K562 (cell line): ENCODE measurements around the gene INTS6. TPM values are rescaled to one million over a fixed set of nuclear protein-coding genes. Genes with fewer than 3 reads are reported as not detected.

Source experiments
- ATAC-seq: fragments of 200-7000 bp; cut with Tn5 transposase; 3 replicates; pipeline ENCODE4 v1.9.1; 2020; ENCODE audit warnings: moderate library complexity
- BruUV-seq: library from RNA; stranded (reverse); fragments of 400-500 nt; replicated peaks from 2 replicates; lab custom pipeline; 2021; lab: Mats Ljungman, UMichigan
- CTCF ChIA-PET: fragments of 300-600 bp; formaldehyde crosslinking; extraction: SDS; loops from one replicate; lab custom pipeline; 2021; ENCODE audit warnings: low intra/inter-chr PET ratio; lab: Yijun Ruan, JAX
- POLR2A ChIA-PET: fragments of 300-600, 350-650 bp; sonication (Branson Sonifier 250); formaldehyde crosslinking; extraction: SDS; loops from one replicate; lab custom pipeline; 2021; ENCODE audit warnings: antibody characterized with exemption, inconsistent platforms; lab: Yijun Ruan, JAX
- DNase-seq, 4 experiments: peaks; one replicate each; pipeline versions ENCODE4 v3.0.0 to v3.0.0-alpha.2; 2011 to 2018; ENCODE audit warnings: low spot score in 3 of 4, mixed read lengths in 3 of 4; ENCODE audit errors: extremely low read depth in 1 of 4
- FAIRE-seq: peaks from 2 replicates; lab custom pipeline; 2011; peaks lifted over from hg19 to GRCh38; lab: Jason Lieb, UNC
- H2AFZ ChIP-seq: 2 replicates; pipeline ENCODE4 v1.6.0; 2011; ENCODE audit warnings: low read depth, low read length, control low read depth, inconsistent platforms
- H3K27ac ChIP-seq: fragments of 200-600 bp; 3 replicates; pipeline ENCODE4 v1.8.0; 2011; ENCODE audit warnings: low read depth, mild to moderate bottlenecking, control low read depth, inconsistent platforms, low read length, moderate library complexity, mixed read lengths; ENCODE audit errors: extremely low read depth
- H3K27me3 ChIP-seq, 2 experiments: fragments of 300-600 bp in 1 of 2; 2 replicates in 1 of 2; 3 replicates in 1 of 2; pipeline versions ENCODE4 v1.6.0 to v1.8.0; 2011; ENCODE audit warnings: inconsistent platforms in 2 of 2, low read length in 2 of 2, mild to moderate bottlenecking in 1 of 2, mixed read lengths in 1 of 2, moderate library complexity in 1 of 2; ENCODE audit not compliant: control insufficient read depth in 2 of 2, insufficient read depth in 2 of 2
- H3K36me3 ChIP-seq: fragments of 300-600 bp; 3 replicates; pipeline ENCODE4 v1.8.0; 2011; ENCODE audit warnings: mild to moderate bottlenecking, low read length, inconsistent platforms; ENCODE audit not compliant: control insufficient read depth, insufficient read depth
- H3K4me1 ChIP-seq, 2 experiments: fragments of 200-600 bp in 1 of 2; replicated peaks in 1 of 2; 2 replicates in 1 of 2; 3 replicates in 1 of 2; pipeline versions ENCODE4 v1.5.1 to v1.8.0; 2011; ENCODE audit warnings: inconsistent platforms in 2 of 2, low read length in 2 of 2, mild to moderate bottlenecking in 1 of 2, mixed read lengths in 1 of 2, moderate library complexity in 1 of 2; ENCODE audit not compliant: control insufficient read depth in 2 of 2, insufficient read depth in 2 of 2
- H3K4me2 ChIP-seq: 2 replicates; pipeline ENCODE4 v1.6.1; 2011; ENCODE audit warnings: low read length, control low read depth, inconsistent platforms, mixed read lengths; ENCODE audit not compliant: insufficient read depth
- H3K4me3 ChIP-seq: fragments of 200-600 bp; sonication (generic), shearing (Covaris generic); 2 replicates; pipeline ENCODE4 v1.5.1; 2016; ENCODE audit warnings: control low read depth, inconsistent platforms
- H3K79me2 ChIP-seq: fragments of 200-600 bp; 3 replicates; pipeline ENCODE4 v1.8.0; 2011; ENCODE audit warnings: low read length, inconsistent platforms; ENCODE audit not compliant: control insufficient read depth, insufficient read depth
- H3K9ac ChIP-seq, 2 experiments: 2 replicates each; pipeline versions ENCODE4 v1.6.0 to v1.6.1; 2011; ENCODE audit warnings: low read depth in 2 of 2, low read length in 2 of 2, control low read depth in 1 of 2, inconsistent platforms in 1 of 2, mild to moderate bottlenecking in 1 of 2, mixed read lengths in 1 of 2; ENCODE audit not compliant: insufficient read depth in 1 of 2
- H3K9me1 ChIP-seq: one replicate; pipeline ENCODE4 v1.6.0; 2011; ENCODE audit warnings: inconsistent platforms, mild to moderate bottlenecking, low read length, moderate library complexity; ENCODE audit not compliant: control insufficient read depth, insufficient read depth
- H3K9me3 ChIP-seq: replicated peaks from 2 replicates; pipeline ENCODE4 v1.5.1; 2011; ENCODE audit warnings: low read depth, low read length, inconsistent platforms; ENCODE audit not compliant: control insufficient read depth, insufficient read depth
- H4K20me1 ChIP-seq: replicated peaks from 2 replicates; pipeline ENCODE4 v1.6.1; 2011; ENCODE audit warnings: low read length, inconsistent platforms, mixed read lengths; ENCODE audit not compliant: control insufficient read depth, insufficient read depth
- FIP1L1 ChIP-seq: fragments of 200-400 bp; formaldehyde crosslinking; IDR thresholded peaks from 2 replicates; pipeline ENCODE4 v1.6.1; 2018; ENCODE audit warnings: mild to moderate bottlenecking, low read depth, low read length; ENCODE audit not compliant: poor library complexity, severe bottlenecking
- MYC ChIP-seq, 2 experiments: fragments of 250-450 bp in 1 of 2; sonication (Bioruptor Pico) in 1 of 2; IDR thresholded peaks; 2 replicates each; pipeline versions ENCODE4 v1.5.1 to v1.6.1; 2012 to 2021; ENCODE audit warnings: low read depth in 2 of 2, borderline replicate concordance in 1 of 2, improper control_type of control experiment in 1 of 2, low read length in 1 of 2, mild to moderate bottlenecking in 1 of 2, moderate library complexity in 1 of 2
- ZFPM2 ChIP-seq: fragments of 250-450 bp; sonication (Bioruptor Pico); IDR thresholded peaks from 2 replicates; pipeline ENCODE4 v1.5.1; 2022; ENCODE audit warnings: mild to moderate bottlenecking
- WGBS: fragments of 100-300 bp; shearing (Covaris generic); methylation state at CpG from one replicate; pipeline ENCODE4 v1.1.6; 2016; ENCODE audit warnings: low coverage, mixed read lengths; ENCODE audit not compliant: insufficient coverage; ENCODE audit errors: missing lambda C conversion rate; 5-methylcytosine and 5-hydroxymethylcytosine counted together
- in situ Hi-C: fragments of 300-500 bp; cut with MboI; formaldehyde crosslinking; loops from 4 replicates; pipeline ENCODE4 v1.15.0; 2018; ENCODE audit warnings: inconsistent platforms, mixed read lengths
- intact Hi-C: fragments of 100-400 bp; cut with micrococcal nuclease; formaldehyde crosslinking; loops from 2 replicates; pipeline ENCODE4 v1.14.2; 2022
- polyA plus RNA-seq, 8 experiments: library from polyadenylated mRNA; depleted of rRNA in 4 of 8; stranded (reverse) in 5 of 8; unstranded in 3 of 8; fragments of >200 nt; fragmentation: Nextera tagmentation in 2 of 8; fragmentation: Illumina TruSeq in 1 of 8; extraction: Ambion mirVana in 2 of 8; extraction: Trizol in 1 of 8; gene quantifications; 2 replicates each; pipeline versions ENCODE4 v1.2.1 to v1.2.3, GENCODE V29; 2011 to 2014; ENCODE audit warnings: inconsistent platforms in 1 of 8, missing spikeins in 1 of 8
- total RNA-seq, 7 experiments: library from RNA; depleted of rRNA in 6 of 7; stranded (reverse); fragments of >200 nt in 6 of 7; fragmentation: Illumina TruSeq in 2 of 7; extraction: Trizol in 2 of 7; gene quantifications; 2 replicates each; pipeline versions ENCODE4 v1.2.1 to v1.2.3, GENCODE V29; 2011 to 2021; ENCODE audit warnings: low replicate concordance in 1 of 7
- TF ChIP-seq, protein P1 (sequence below): fragments of 200-800 bp; sonication (Bioruptor generic); IDR thresholded peaks from 2 replicates; pipeline ENCODE4 v1.6.1; 2017; ENCODE audit warnings: missing genetic modification characterization, missing compliant biosample characterization
- TF ChIP-seq, protein P2 (sequence below): sonication (generic); formaldehyde crosslinking; IDR thresholded peaks from 2 replicates; pipeline ENCODE4 v1.8.0; 2023; ENCODE audit warnings: mild to moderate bottlenecking, missing genetic modification reagents

The INTS6 gene
- total and polyA plus RNA-seq, 9 of the 15 experiments (the other 6 are each of a cell fraction or from before 2014, with no cell fraction given): 3.7 to 29.8 (median 16.1) TPM

DNA sequence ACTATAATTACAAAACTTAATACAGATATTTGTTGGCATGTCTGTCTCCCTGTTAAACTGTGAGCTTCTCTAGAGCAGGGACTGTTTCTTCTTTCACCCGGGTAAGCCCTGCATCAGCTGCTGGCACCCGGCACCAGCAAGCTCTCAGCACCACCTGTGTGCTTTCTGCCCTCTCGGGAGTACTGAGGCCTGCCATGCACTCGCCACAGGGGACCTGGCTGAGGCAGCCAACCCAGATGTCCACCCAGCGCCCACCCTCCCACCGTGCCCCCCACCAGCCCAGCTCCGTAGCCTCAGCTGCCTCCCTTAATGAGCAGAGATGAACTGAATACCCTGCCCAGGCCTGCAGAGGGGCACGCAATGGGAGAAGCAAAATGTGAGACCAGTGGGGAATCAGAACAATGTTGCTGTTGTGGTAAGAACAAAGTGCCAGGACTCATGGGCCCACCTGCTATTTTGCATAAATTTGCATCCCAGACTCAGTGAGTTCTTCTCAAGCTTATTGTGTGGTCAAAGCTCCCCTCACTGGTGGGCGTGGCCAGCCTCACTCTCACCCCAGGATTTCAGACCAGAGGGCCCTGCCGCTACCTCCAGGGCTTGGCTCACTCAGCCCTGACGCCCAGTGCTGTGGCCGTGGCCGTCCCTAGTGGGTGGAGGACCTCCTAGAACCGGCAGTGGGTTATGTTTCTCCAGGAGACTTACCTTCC is 128.0 kb downstream of the INTS6 start:
- Histone ChIP-seq H3K4me3 (no peak overlapping the region), H4K20me1 (no peaks in the 10 kb centered on the region), H3K9me3 (no peaks in the 10 kb centered on the region), H2AFZ (no peak overlapping the region), H3K36me3 (no peaks in the 10 kb centered on the region), H3K4me2 (no peak overlapping the region), H3K27ac (no peak overlapping the region), H3K9ac (no peak overlapping the region), H3K4me1 (no peaks in the 10 kb centered on the region; a peak in 1 of 5 replicates), H3K9me1 (no peaks in the 10 kb centered on the region), H3K27me3 (peaks cover 0 to 11% of the 10 kb centered on the region in 2 experiments; a peak in 3 of 5 replicates), H3K79me2 (no peaks in the 10 kb centered on the region)
- 0% methylated on average over 8 of the region's 14 CpGs for WGBS
- intact Hi-C loops (no loop called here), in situ Hi-C loops (no loop called here)
- CTCF ChIA-PET: no interaction called here
- DNase-seq: no peak
- FAIRE-seq: no peak
- no TSS peak for BruUV-seq
- TF ChIP-seq, protein P1, sequence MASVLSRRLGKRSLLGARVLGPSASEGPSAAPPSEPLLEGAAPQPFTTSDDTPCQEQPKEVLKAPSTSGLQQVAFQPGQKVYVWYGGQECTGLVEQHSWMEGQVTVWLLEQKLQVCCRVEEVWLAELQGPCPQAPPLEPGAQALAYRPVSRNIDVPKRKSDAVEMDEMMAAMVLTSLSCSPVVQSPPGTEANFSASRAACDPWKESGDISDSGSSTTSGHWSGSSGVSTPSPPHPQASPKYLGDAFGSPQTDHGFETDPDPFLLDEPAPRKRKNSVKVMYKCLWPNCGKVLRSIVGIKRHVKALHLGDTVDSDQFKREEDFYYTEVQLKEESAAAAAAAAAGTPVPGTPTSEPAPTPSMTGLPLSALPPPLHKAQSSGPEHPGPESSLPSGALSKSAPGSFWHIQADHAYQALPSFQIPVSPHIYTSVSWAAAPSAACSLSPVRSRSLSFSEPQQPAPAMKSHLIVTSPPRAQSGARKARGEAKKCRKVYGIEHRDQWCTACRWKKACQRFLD (CRISPR knock-in tag): no peak
- TF ChIP-seq MYC (IDR thresholded peaks at IDR 0.05; ENCODE audit: low read depth, low read length): no peak
- TF ChIP-seq MYC (CRISPR knock-in tag; IDR thresholded peaks at IDR 0.05; ENCODE audit: borderline replicate concordance, low read depth): no peak
- TF ChIP-seq ZFPM2 (CRISPR knock-in tag): no peak
- TF ChIP-seq, protein P2, sequence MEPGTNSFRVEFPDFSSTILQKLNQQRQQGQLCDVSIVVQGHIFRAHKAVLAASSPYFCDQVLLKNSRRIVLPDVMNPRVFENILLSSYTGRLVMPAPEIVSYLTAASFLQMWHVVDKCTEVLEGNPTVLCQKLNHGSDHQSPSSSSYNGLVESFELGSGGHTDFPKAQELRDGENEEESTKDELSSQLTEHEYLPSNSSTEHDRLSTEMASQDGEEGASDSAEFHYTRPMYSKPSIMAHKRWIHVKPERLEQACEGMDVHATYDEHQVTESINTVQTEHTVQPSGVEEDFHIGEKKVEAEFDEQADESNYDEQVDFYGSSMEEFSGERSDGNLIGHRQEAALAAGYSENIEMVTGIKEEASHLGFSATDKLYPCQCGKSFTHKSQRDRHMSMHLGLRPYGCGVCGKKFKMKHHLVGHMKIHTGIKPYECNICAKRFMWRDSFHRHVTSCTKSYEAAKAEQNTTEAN: no peak
- TF ChIP-seq FIP1L1: no peak
- ATAC-seq: no peak
- POLR2A ChIA-PET: no interaction called here
